ENCODE results near the gene FOXO1.
A peak's percentile ranks its signal among the peaks of the same experiment; 100 is the strongest.

Gene FOXO1

DNA sequence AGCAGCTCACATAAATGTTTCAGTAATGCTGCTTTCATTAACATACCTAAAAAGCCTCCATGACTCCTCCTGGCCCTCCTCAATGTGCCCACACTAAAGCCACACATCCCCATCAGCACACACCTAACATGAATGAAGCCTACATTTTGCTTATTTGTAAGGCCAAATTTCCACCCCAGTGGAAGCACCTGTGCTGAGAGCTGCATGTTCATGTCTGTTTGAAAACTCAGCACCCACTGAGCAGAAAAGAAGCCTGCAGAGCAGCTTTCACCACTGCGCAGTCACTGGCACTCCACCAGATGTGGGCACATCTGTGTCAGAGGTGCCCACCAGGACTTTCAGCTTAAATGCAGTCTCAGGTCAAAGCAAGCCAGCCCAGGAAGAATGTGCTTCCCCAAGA is 93.5 kb downstream of the FOXO1 start:
- Histone ChIP-seq H3K4me3 (ENCODE audit: insufficient read depth in 1 of 2, low read depth in 1 of 2, low read length in 2 of 2) (no peak overlapping the region), H2BK12ac (ENCODE audit: low read length in 2 of 2) (no peak overlapping the region), H3K27me3 (ENCODE audit: control insufficient read depth in 1 of 2, insufficient read depth in 1 of 2, low read length in 2 of 2) (no peaks in the 10 kb centered on the region), H3K36me3 (ENCODE audit: control insufficient read depth in 1 of 2, insufficient read depth in 2 of 2, low read depth in 1 of 2, low read length in 2 of 2) (no peaks in the 10 kb centered on the region), H3K79me1 (replicated peaks; ENCODE audit: low read length, poor library complexity, severe bottlenecking) (peaks cover 34% of the 10 kb centered on the region), H3K4ac (ENCODE audit: low read depth in 1 of 2, low read length in 2 of 2) (no peak overlapping the region), H2BK120ac (ENCODE audit: low read depth, low read length) (no peak overlapping the region), H4K91ac (ENCODE audit: low read length) (no peak overlapping the region), H2AK5ac (ENCODE audit: low read length, severe bottlenecking) (no peak overlapping the region), H2BK5ac (ENCODE audit: low read depth, low read length, poor library complexity, severe bottlenecking) (no peak overlapping the region), H3K4me1 (ENCODE audit: control insufficient read depth, insufficient read depth, low read depth, low read length) (peaks cover 4% of the 10 kb centered on the region), H4K8ac (ENCODE audit: low read length) (no peak overlapping the region), H2BK15ac (ENCODE audit: low read depth, poor library complexity, severe bottlenecking) (no peak overlapping the region), H3K4me2 (ENCODE audit: low read length, poor library complexity, severe bottlenecking) (no peak overlapping the region), H3K9me3 (ENCODE audit: control insufficient read depth, low read length) (no peaks in the 10 kb centered on the region), H3K27ac (ENCODE audit: low read length, poor library complexity, severe bottlenecking) (no peak overlapping the region), H3K14ac (ENCODE audit: low read length in 2 of 2) (no peak overlapping the region), H3K9ac (ENCODE audit: low read length) (no peak overlapping the region), H2AFZ (ENCODE audit: low read depth, low read length) (no peak overlapping the region), H3K18ac (ENCODE audit: low read depth in 1 of 2, low read length in 2 of 2) (no peak overlapping the region), H3K23ac (ENCODE audit: low read length in 2 of 2) (no peak overlapping the region)
- DNase-seq, result no peak
- 98% methylated on average over 1 of the region's 1 CpG for WGBS

DNA sequence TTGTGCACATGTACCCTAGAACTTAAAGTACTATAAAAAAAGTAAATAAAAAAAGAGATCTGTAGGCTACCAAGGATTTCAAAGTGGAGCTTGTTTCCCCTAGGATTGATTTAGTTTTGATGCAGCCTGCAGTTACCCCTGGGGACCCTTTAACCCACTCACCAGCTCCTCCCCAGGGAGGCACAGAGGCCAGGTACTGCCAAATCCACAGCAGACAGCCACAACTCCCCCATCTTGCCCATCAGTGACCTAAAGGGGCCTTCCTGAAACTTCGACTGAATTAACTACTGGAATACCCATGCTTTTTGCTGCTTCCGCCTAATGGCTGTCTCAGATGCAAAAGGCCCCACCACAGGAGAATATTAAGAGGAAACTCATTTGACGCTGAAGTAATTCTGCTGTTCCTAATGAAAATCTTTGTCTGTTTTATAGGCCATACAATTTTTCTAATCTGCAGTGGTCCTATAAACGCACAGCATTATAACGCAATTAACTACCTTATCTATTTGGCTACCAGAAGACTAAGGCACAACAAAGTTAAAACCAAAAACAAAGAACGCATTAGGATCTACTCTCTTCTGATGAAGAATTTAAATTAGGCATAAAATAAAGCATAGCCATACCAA is 95.0 kb downstream of the FOXO1 start:
- Histone ChIP-seq H3K4me2 (ENCODE audit: low read length, poor library complexity, severe bottlenecking) (no peak overlapping the region), H3K79me1 (replicated peaks; ENCODE audit: low read length, poor library complexity, severe bottlenecking) (peaks cover 41% of the 10 kb centered on the region), H3K27ac (ENCODE audit: low read length, poor library complexity, severe bottlenecking) (no peak overlapping the region), H3K27me3 (ENCODE audit: control insufficient read depth in 1 of 2, insufficient read depth in 1 of 2, low read length in 2 of 2) (no peaks in the 10 kb centered on the region), H2BK5ac (ENCODE audit: low read depth, low read length, poor library complexity, severe bottlenecking) (no peak overlapping the region), H2AK5ac (ENCODE audit: low read length, severe bottlenecking) (no peak overlapping the region), H2AFZ (ENCODE audit: low read depth, low read length) (no peak overlapping the region), H4K8ac (ENCODE audit: low read length) (no peak overlapping the region), H3K36me3 (ENCODE audit: control insufficient read depth in 1 of 2, insufficient read depth in 2 of 2, low read depth in 1 of 2, low read length in 2 of 2) (no peaks in the 10 kb centered on the region), H3K4me3 (ENCODE audit: insufficient read depth in 1 of 2, low read depth in 1 of 2, low read length in 2 of 2) (no peak overlapping the region), H3K14ac (ENCODE audit: low read length in 2 of 2) (no peak overlapping the region), H3K18ac (ENCODE audit: low read depth in 1 of 2, low read length in 2 of 2) (no peak overlapping the region), H3K9ac (ENCODE audit: low read length) (no peak overlapping the region), H3K4ac (ENCODE audit: low read depth in 1 of 2, low read length in 2 of 2) (no peak overlapping the region), H3K23ac (ENCODE audit: low read length in 2 of 2) (no peak overlapping the region), H3K4me1 (ENCODE audit: control insufficient read depth, insufficient read depth, low read depth, low read length) (peaks cover 3% of the 10 kb centered on the region), H2BK120ac (ENCODE audit: low read depth, low read length) (no peak overlapping the region), H2BK15ac (ENCODE audit: low read depth, poor library complexity, severe bottlenecking) (no peak overlapping the region), H4K91ac (ENCODE audit: low read length) (no peak overlapping the region), H3K9me3 (ENCODE audit: control insufficient read depth, low read length) (no peaks in the 10 kb centered on the region), H2BK12ac (ENCODE audit: low read length in 2 of 2) (no peak overlapping the region)
- WGBS, result 97% methylated on average over 6 of the region's 6 CpGs
- DNase-seq, result no peak

DNA sequence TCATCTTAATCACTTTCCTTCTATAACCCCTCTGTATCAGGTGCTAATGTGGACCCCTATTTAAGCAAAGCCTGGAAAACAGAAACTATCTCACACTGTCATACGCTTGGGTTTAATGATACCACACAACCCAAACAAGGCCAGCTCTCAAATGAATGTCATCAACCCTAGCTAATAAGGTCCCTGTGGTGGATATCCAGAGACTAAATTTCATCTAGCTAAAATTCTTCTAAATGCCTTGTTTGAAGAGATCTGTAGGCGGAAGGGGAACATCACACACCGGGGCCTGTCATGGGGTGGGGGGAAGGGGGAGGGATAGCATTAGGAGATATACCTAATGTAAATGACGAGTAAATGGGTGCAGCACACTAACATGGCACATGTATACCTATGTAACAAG is 95.5 kb downstream of the FOXO1 start:
- Histone ChIP-seq H2AFZ (ENCODE audit: low read depth, low read length) (no peak overlapping the region), H4K91ac (ENCODE audit: low read length) (no peak overlapping the region), H3K9ac (ENCODE audit: low read length) (no peak overlapping the region), H2BK15ac (ENCODE audit: low read depth, poor library complexity, severe bottlenecking) (no peak overlapping the region), H3K36me3 (ENCODE audit: control insufficient read depth in 1 of 2, insufficient read depth in 2 of 2, low read depth in 1 of 2, low read length in 2 of 2) (no peaks in the 10 kb centered on the region), H3K4ac (ENCODE audit: low read depth in 1 of 2, low read length in 2 of 2) (no peak overlapping the region), H3K9me3 (ENCODE audit: control insufficient read depth, low read length) (no peaks in the 10 kb centered on the region), H3K27ac (ENCODE audit: low read length, poor library complexity, severe bottlenecking) (no peak overlapping the region), H2BK5ac (ENCODE audit: low read depth, low read length, poor library complexity, severe bottlenecking) (no peak overlapping the region), H2BK120ac (ENCODE audit: low read depth, low read length) (no peak overlapping the region), H3K27me3 (ENCODE audit: control insufficient read depth in 1 of 2, insufficient read depth in 1 of 2, low read length in 2 of 2) (no peaks in the 10 kb centered on the region), H3K4me1 (ENCODE audit: control insufficient read depth, insufficient read depth, low read depth, low read length) (peaks cover 4% of the 10 kb centered on the region), H2AK5ac (ENCODE audit: low read length, severe bottlenecking) (no peak overlapping the region), H4K8ac (ENCODE audit: low read length) (no peak overlapping the region), H2BK12ac (ENCODE audit: low read length in 2 of 2) (no peak overlapping the region), H3K14ac (ENCODE audit: low read length in 2 of 2) (no peak overlapping the region), H3K18ac (ENCODE audit: low read depth in 1 of 2, low read length in 2 of 2) (no peak overlapping the region), H3K23ac (ENCODE audit: low read length in 2 of 2) (no peak overlapping the region), H3K79me1 (replicated peaks; ENCODE audit: low read length, poor library complexity, severe bottlenecking) (peaks cover 41% of the 10 kb centered on the region), H3K4me3 (ENCODE audit: insufficient read depth in 1 of 2, low read depth in 1 of 2, low read length in 2 of 2) (no peak overlapping the region), H3K4me2 (ENCODE audit: low read length, poor library complexity, severe bottlenecking) (no peak overlapping the region)
- DNase-seq, result no peak
- 100% methylated on average over 2 of the region's 4 CpGs for WGBS

DNA sequence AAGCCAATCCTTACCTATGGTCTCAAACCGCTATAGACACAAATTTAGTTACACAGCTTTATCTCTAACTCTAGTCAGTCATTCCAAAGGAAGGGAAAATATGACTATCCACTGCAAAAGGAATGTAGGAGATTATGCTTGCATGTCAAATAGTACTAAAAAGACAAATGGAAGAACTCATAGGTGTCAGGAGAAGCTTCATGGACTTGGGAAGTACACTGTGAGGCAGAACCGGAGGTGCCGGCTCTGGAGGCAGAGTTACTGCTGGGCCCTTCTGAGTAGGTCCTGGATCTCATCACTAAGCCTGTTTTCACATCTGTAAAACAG is 97.5 kb downstream of the FOXO1 start:
- no peak overlapping the region for H4K91ac ChIP-seq (ENCODE audit: low read length)
- H2BK12ac ChIP-seq (ENCODE audit: low read length in 2 of 2), result no peak overlapping the region
- no peaks in the 10 kb centered on the region for H3K9me3 ChIP-seq (ENCODE audit: control insufficient read depth, low read length)
- no peaks in the 10 kb centered on the region for H3K36me3 ChIP-seq (ENCODE audit: control insufficient read depth in 1 of 2, insufficient read depth in 2 of 2, low read depth in 1 of 2, low read length in 2 of 2)
- no peak overlapping the region for H4K8ac ChIP-seq (ENCODE audit: low read length)
- no peaks in the 10 kb centered on the region for H3K27me3 ChIP-seq (ENCODE audit: control insufficient read depth in 1 of 2, insufficient read depth in 1 of 2, low read length in 2 of 2)
- H3K4ac ChIP-seq (ENCODE audit: low read depth in 1 of 2, low read length in 2 of 2), result no peak overlapping the region
- H3K4me2 ChIP-seq (ENCODE audit: low read length, poor library complexity, severe bottlenecking), result no peak overlapping the region
- H3K9ac ChIP-seq (ENCODE audit: low read length), result no peak overlapping the region
- no peak overlapping the region for H3K27ac ChIP-seq (ENCODE audit: low read length, poor library complexity, severe bottlenecking)
- no peak overlapping the region for H2BK120ac ChIP-seq (ENCODE audit: low read depth, low read length)
- H3K18ac ChIP-seq (ENCODE audit: low read depth in 1 of 2, low read length in 2 of 2), result no peak overlapping the region
- no peak overlapping the region for H2AK5ac ChIP-seq (ENCODE audit: low read length, severe bottlenecking)
- no peak overlapping the region for H3K14ac ChIP-seq (ENCODE audit: low read length in 2 of 2)
- H2BK15ac ChIP-seq (ENCODE audit: low read depth, poor library complexity, severe bottlenecking), result no peak overlapping the region
- peak; percentile 45 for DNase-seq
- H3K4me1 ChIP-seq (ENCODE audit: control insufficient read depth, insufficient read depth, low read depth, low read length), result peaks cover 14% of the 10 kb centered on the region
- H2BK5ac ChIP-seq (ENCODE audit: low read depth, low read length, poor library complexity, severe bottlenecking), result no peak overlapping the region
- H3K23ac ChIP-seq (ENCODE audit: low read length in 2 of 2), result no peak overlapping the region
- H3K4me3 ChIP-seq (ENCODE audit: insufficient read depth in 1 of 2, low read depth in 1 of 2, low read length in 2 of 2), result no peak overlapping the region
- H2AFZ ChIP-seq (ENCODE audit: low read depth, low read length), result no peak overlapping the region
- H3K79me1 ChIP-seq (replicated peaks; ENCODE audit: low read length, poor library complexity, severe bottlenecking), result peaks cover 43% of the 10 kb centered on the region
- WGBS, result 56% methylated on average over 3 of the region's 3 CpGs

Data from mesenchymal stem cell (in vitro differentiated cells and primary cell).